GM12872 (cell line): ENCODE measurements around the gene UBE2S.

Experiments
- CTCF ChIP-seq: IDR thresholded peaks from 3 replicates; pipeline ENCODE4 v1.5.1; 2011; ENCODE audit warnings: low read depth, mild to moderate bottlenecking, low read length, moderate library complexity; ENCODE audit not compliant: insufficient read depth

UBE2S gene

GRCh38 chr19:55387736-55388497 is 19.7 kb downstream of the UBE2S start:
- TF ChIP-seq CTCF, result no peak

GRCh38 chr19:55386493-55386971 is 21.1 kb downstream of the UBE2S start:
- no peak for TF ChIP-seq CTCF

GRCh38 chr19:55385724-55386492 is 21.7 kb downstream of the UBE2S start, which contains the start of gene RPL28:
Gene RPL28 (plus strand): TSS chr19:55385932. CDS start chr19:55386358, 426 bp downstream.
- TF ChIP-seq CTCF, result no peak

GRCh38 chr19:55384920-55385723 is 22.5 kb downstream of the UBE2S start:
- no peak for TF ChIP-seq CTCF

- no peak for TF ChIP-seq CTCF
These were observed 23.3 kb downstream of the UBE2S start, which contains the start of gene TMEM238 for GRCh38 chr19:55384131-55384919. Gene TMEM238 (minus strand): TSS chr19:55384292. CDS start chr19:55384259, 33 bp downstream.

GRCh38 chr19:55383279-55384130 is 24.1 kb downstream of the UBE2S start:
- no peak for TF ChIP-seq CTCF
